K562 (cell line): ENCODE results near the gene UBXN10. TPM values are rescaled to one million over a fixed set of nuclear protein-coding genes. Genes with fewer than 3 reads are reported as not detected.

Experiments
- BHLHE40 ChIP-seq: IDR thresholded peaks from 2 replicates; pipeline ENCODE4 v1.6.1; 2011; ENCODE audit warnings: low read length, improper control_type of control experiment
- FOXA3 ChIP-seq, 2 experiments: fragments of 450-650 bp in 1 of 2; sonication (generic) in 1 of 2; formaldehyde crosslinking; IDR thresholded peaks in 1 of 2; conservative IDR thresholded peaks in 1 of 2; 2 replicates each; pipeline versions ENCODE4 v1.4.0 to v1.8.0; 2020 to 2022; ENCODE audit warnings: mild to moderate bottlenecking in 2 of 2, missing genetic modification reagents in 1 of 2
- NR4A1 ChIP-seq, 2 experiments: fragments of 250-450 bp in 1 of 2; fragments of 450-650 bp in 1 of 2; sonication (Bioruptor Pico) in 1 of 2; IDR thresholded peaks; 2 replicates each; pipeline versions ENCODE4 v1.4.0 to v1.6.1; 2016 to 2020; ENCODE audit warnings: mild to moderate bottlenecking in 2 of 2, missing compliant biosample characterization in 1 of 2, missing genetic modification characterization in 1 of 2, moderate library complexity in 1 of 2
- TRIM25 ChIP-seq: fragments of 450-650 bp; IDR thresholded peaks from 2 replicates; pipeline ENCODE4 v1.7.0; 2016; ENCODE audit warnings: borderline replicate concordance
- ZNF609 ChIP-seq: sonication (generic); formaldehyde crosslinking; IDR thresholded peaks from 2 replicates; pipeline ENCODE4 v1.8.1; 2023; ENCODE audit warnings: missing genetic modification reagents, mild to moderate bottlenecking, borderline replicate concordance
- polyA plus RNA-seq, 8 experiments: library from polyadenylated mRNA; depleted of rRNA in 4 of 8; stranded (reverse) in 5 of 8; unstranded in 3 of 8; fragments of >200 nt; fragmentation: Nextera tagmentation in 2 of 8; fragmentation: Illumina TruSeq in 1 of 8; extraction: Ambion mirVana in 2 of 8; extraction: Trizol in 1 of 8; gene quantifications; 2 replicates each; pipeline versions ENCODE4 v1.2.1 to v1.2.3, GENCODE V29; 2011 to 2014; ENCODE audit warnings: inconsistent platforms in 1 of 8, missing spikeins in 1 of 8
- total RNA-seq, 7 experiments: library from RNA; depleted of rRNA in 6 of 7; stranded (reverse); fragments of >200 nt in 6 of 7; fragmentation: Illumina TruSeq in 2 of 7; extraction: Trizol in 2 of 7; gene quantifications; 2 replicates each; pipeline versions ENCODE4 v1.2.1 to v1.2.3, GENCODE V29; 2011 to 2021; ENCODE audit warnings: low replicate concordance in 1 of 7

UBXN10 gene
- total and polyA plus RNA-seq, 9 of the 15 experiments (the other 6 are each of a cell fraction or from before 2014, with no cell fraction given): 10.7 to 17.7 (median 13.6) TPM

GRCh38 chr1:20183616-20184271 is 2.2 kb upstream of the UBXN10 start (continued):
- TF ChIP-seq BHLHE40 (0 out of 2 replicates have a peak, but pooled peaks have one; percentile 5), NR4A1 (CRISPR knock-in tag; IDR thresholded peaks at IDR 0.05) (no peak), NR4A1 (tag; IDR thresholded peaks at IDR 0.05) (no peak), TRIM25 (no peak), ZNF609 (CRISPR knock-in tag) (peak; percentile 40; the same call in 1 of the 2 replicates), FOXA3 (CRISPR knock-in tag; conservative IDR thresholded peaks at IDR 0.05 in 1 of 2, IDR thresholded peaks at IDR 0.05 in 1 of 2) (no peak)
